ENCODE data around the gene UTP25.

The UTP25 gene

GRCh38 chr1:209827384-209828262, at the start of gene UTP25:
Gene UTP25, plus strand, starts transcription at chr1:209827972. Its CDS starts 92 bp downstream, at chr1:209828064.
- peak within 1 kb of the TSS; percentile 78 for H3K4me3 ChIP-seq (ENCODE audit: low read depth, low read length)
- TF ChIP-seq CTCF (IDR thresholded peaks at IDR 0.05; ENCODE audit: insufficient read depth, low read depth, low read length, missing control alignments): peak; percentile 71
- DNase-seq (ENCODE audit: low read depth): peak; percentile 98

DNA sequence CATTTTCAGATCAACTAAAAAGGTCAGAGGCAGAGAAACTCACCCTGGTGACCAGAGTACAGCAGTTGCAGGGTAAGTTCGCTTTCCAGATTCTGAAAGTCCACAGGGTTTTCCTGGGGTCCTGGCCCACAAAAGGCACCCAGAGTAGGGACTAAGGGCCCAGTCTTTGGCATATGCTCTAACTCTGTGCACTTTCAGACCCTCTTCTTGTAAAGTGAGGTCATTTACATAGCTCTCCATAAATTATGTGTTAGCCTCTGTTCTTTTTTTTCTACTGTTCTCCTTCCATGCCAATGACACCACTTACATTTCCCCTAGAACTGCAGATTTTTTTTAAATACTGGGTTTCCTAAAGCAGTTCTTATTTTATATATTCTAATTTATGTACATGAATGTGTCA, 49.7 kb upstream of the UTP25 start:
- no peak overlapping the region for H3K4me3 ChIP-seq (ENCODE audit: low read depth, low read length)
- DNase-seq (ENCODE audit: low read depth): no peak
- TF ChIP-seq CTCF (IDR thresholded peaks at IDR 0.05; ENCODE audit: insufficient read depth, low read depth, low read length, missing control alignments): no peak

- no peak for TF ChIP-seq CTCF (IDR thresholded peaks at IDR 0.05; ENCODE audit: insufficient read depth, low read depth, low read length, missing control alignments)
- DNase-seq (ENCODE audit: low read depth): no peak
- H3K4me3 ChIP-seq (ENCODE audit: low read depth, low read length): no peak overlapping the region
Observed at GRCh38 chr1:209780268-209780667, 47.5 kb upstream of the UTP25 start.

GRCh38 chr1:209783386-209783785, 44.4 kb upstream of the UTP25 start:
- DNase-seq (ENCODE audit: low read depth): no peak
- H3K4me3 ChIP-seq (ENCODE audit: low read depth, low read length): peak overlapping the region; percentile 95
- TF ChIP-seq CTCF (IDR thresholded peaks at IDR 0.05; ENCODE audit: insufficient read depth, low read depth, low read length, missing control alignments): no peak

DNA sequence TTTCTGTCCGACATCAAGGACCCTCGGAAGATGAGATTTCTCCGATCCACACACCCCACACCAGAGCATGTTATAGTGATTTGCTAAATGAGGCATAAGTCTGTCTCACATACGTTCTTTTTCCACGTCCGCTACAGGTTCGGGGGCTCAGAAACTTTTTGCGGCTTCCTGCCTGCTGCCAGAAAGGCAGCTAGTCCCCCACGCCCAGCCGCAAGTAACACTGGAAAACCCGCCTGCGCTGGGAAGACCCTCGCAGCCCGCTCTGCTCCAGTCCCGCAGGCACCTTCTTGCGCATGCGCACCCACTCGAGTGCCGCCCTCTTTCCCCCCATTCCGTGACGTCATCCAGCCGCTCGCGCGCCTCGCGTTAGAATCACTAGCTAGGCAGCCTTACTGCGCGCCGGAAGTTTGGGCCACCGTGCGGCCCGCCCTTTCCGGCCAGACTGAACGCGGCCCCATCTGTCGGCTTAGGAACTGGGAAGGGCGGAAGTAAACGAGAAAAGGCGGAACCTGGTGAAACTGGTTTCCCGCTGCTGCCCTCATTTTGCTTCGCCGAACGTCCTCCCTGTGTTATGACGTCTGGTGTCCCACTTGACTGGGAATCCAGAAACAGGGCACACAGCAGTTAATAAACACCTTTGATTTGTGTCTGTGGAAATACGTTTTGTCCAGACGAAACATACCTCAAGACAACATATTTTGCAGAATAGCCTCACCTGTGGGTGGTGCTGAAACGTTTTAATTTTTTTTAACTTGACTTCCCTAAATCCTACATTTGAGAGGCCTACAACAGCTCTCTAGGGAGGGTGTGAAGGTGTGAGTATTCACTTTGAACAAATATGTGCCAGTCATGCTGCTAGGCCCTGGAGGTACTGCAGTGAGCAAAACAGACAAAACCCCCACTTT, 43.3 kb upstream of the UTP25 start, which contains the start of gene C1orf74:
C1orf74 (minus strand) TSS at position 295 of the 905 bp plus-strand sequence. CDS start 925 bp downstream, outside the sequence.
- DNase-seq (ENCODE audit: low read depth): peak; percentile 98
- no peak for TF ChIP-seq CTCF (IDR thresholded peaks at IDR 0.05; ENCODE audit: insufficient read depth, low read depth, low read length, missing control alignments)
- H3K4me3 ChIP-seq (ENCODE audit: low read depth, low read length): peak within 1 kb of the TSS; percentile 95

- no peak for DNase-seq (ENCODE audit: low read depth)
- TF ChIP-seq CTCF (IDR thresholded peaks at IDR 0.05; ENCODE audit: insufficient read depth, low read depth, low read length, missing control alignments): no peak
- no peak overlapping the region for H3K4me3 ChIP-seq (ENCODE audit: low read depth, low read length)
Observed at GRCh38 chr1:209785592-209785991, 42.2 kb upstream of the UTP25 start.

All from GM12865 (cell line).